H1 (cell line): ENCODE results near the gene ZC2HC1C. TPM values are rescaled to one million over a fixed set of nuclear protein-coding genes. Genes with fewer than 3 reads are reported as not detected.
A peak's percentile ranks its signal among the peaks of the same experiment; 100 is the strongest.

Experiments used
- CTCF ChIA-PET: fragments of 300-600 bp; sonication (Branson Sonifier 250); formaldehyde crosslinking; loops from one replicate; lab custom pipeline; 2021; ENCODE audit not compliant: partially characterized antibody; lab: Charles Lee
- POLR2A ChIA-PET: fragments of 300-600 bp; sonication (Branson Sonifier 250); formaldehyde crosslinking; loops from one replicate; lab custom pipeline; 2021; ENCODE audit warnings: inconsistent platforms; ENCODE audit not compliant: partially characterized antibody; lab: Charles Lee
- DNase-seq, 2 experiments: peaks; one replicate each; pipeline versions ENCODE4 v3.0.0 to v3.0.0-alpha.2; 2010 to 2022; ENCODE audit warnings: low spot score in 2 of 2, low read depth in 1 of 2, mixed read lengths in 1 of 2
- FAIRE-seq: peaks from 2 replicates; lab custom pipeline; 2011; peaks lifted over from hg19 to GRCh38; lab: Jason Lieb, UNC
- H2AFZ ChIP-seq: 2 replicates; pipeline ENCODE4 v1.8.1; 2012; ENCODE audit warnings: low read length, inconsistent platforms
- H2AK5ac ChIP-seq: 2 replicates; pipeline ENCODE4 v1.6.1; 2013; ENCODE audit warnings: low read depth, low read length
- H2BK120ac ChIP-seq: replicated peaks from 2 replicates; pipeline ENCODE3; 2013; ENCODE audit warnings: low read depth, low read length, inconsistent platforms
- H2BK12ac ChIP-seq: 2 replicates; pipeline ENCODE4 v1.6.1; 2013; ENCODE audit warnings: low read depth, low read length
- H2BK15ac ChIP-seq: 2 replicates; pipeline ENCODE4 v1.6.1; 2013; ENCODE audit warnings: low read length
- H2BK20ac ChIP-seq: 2 replicates; pipeline ENCODE4 v1.6.1; 2013; ENCODE audit warnings: low read length
- H2BK5ac ChIP-seq: 2 replicates; pipeline ENCODE4 v1.6.1; 2013; ENCODE audit warnings: low read depth, low read length
- H3K14ac ChIP-seq: 2 replicates; pipeline ENCODE4 v1.6.1; 2013; ENCODE audit warnings: inconsistent platforms; ENCODE audit not compliant: insufficient read length
- H3K18ac ChIP-seq: 2 replicates; pipeline ENCODE4 v1.6.1; 2013; ENCODE audit warnings: low read length; ENCODE audit errors: extremely low read depth
- H3K23ac ChIP-seq: 2 replicates; pipeline ENCODE4 v1.6.1; 2013; ENCODE audit warnings: inconsistent platforms; ENCODE audit not compliant: insufficient read length
- H3K23me2 ChIP-seq: 2 replicates; pipeline ENCODE4 v1.6.1; 2013; ENCODE audit warnings: low read depth, low read length
- H3K27ac ChIP-seq: 2 replicates; pipeline ENCODE4 v1.6.1; 2011; ENCODE audit warnings: low read depth, low read length, inconsistent platforms
- H3K27me3 ChIP-seq, 4 experiments: replicated peaks in 1 of 4; 1 replicate in 1 of 4; 2 replicates in 3 of 4; pipeline versions ENCODE4 v1.6.1 to v1.8.1; 2011 to 2013; ENCODE audit warnings: low read length in 3 of 4, mild to moderate bottlenecking in 3 of 4, inconsistent platforms in 2 of 4, mixed read lengths in 2 of 4, moderate library complexity in 1 of 4; ENCODE audit not compliant: control insufficient read depth in 3 of 4, insufficient read depth in 3 of 4; ENCODE audit errors: extremely low read depth in 1 of 4
- H3K36me3 ChIP-seq, 4 experiments: 2 replicates each; pipeline versions ENCODE4 v1.6.1 to v1.8.1; 2011 to 2013; ENCODE audit warnings: mild to moderate bottlenecking in 4 of 4, low read length in 3 of 4, moderate library complexity in 2 of 4, control low read depth in 1 of 4, inconsistent platforms in 1 of 4; ENCODE audit not compliant: insufficient read depth in 4 of 4, control insufficient read depth in 2 of 4
- H3K4ac ChIP-seq: replicated peaks from 2 replicates; pipeline ENCODE3; 2013; ENCODE audit warnings: low read length, low read depth, mixed read lengths, inconsistent platforms; ENCODE audit not compliant: insufficient read length
- H3K4me1 ChIP-seq, 4 experiments: replicated peaks in 1 of 4; 1 replicate in 1 of 4; 2 replicates in 3 of 4; pipeline versions ENCODE4 v1.6.1 to v1.8.1; 2011 to 2013; ENCODE audit warnings: low read length in 3 of 4, inconsistent platforms in 2 of 4, mixed read lengths in 1 of 4; ENCODE audit not compliant: insufficient read depth in 4 of 4, control insufficient read depth in 3 of 4
- H3K4me2 ChIP-seq, 2 experiments: 2 replicates each; pipeline versions ENCODE4 v1.6.1 to v1.8.1; 2011 to 2013; ENCODE audit warnings: low read depth in 2 of 2, low read length in 2 of 2, control low read depth in 1 of 2, inconsistent platforms in 1 of 2, mild to moderate bottlenecking in 1 of 2; ENCODE audit not compliant: insufficient read depth in 1 of 2
- H3K4me3 ChIP-seq, 4 experiments: fragments of 200-600, 300-600 bp in 1 of 4; sonication (generic), shearing (Covaris generic), sonication (Bioruptor Twin) in 1 of 4; 2 replicates each; pipeline versions ENCODE4 v1.5.1 to v1.8.1; 2011 to 2016; ENCODE audit warnings: low read length in 4 of 4, low read depth in 3 of 4, control low read depth in 2 of 4, inconsistent platforms in 2 of 4, mild to moderate bottlenecking in 2 of 4, mixed read lengths in 1 of 4, moderate library complexity in 1 of 4; ENCODE audit not compliant: insufficient read depth in 2 of 4; ENCODE audit errors: extremely low read depth in 1 of 4
- H3K56ac ChIP-seq: replicated peaks from 2 replicates; pipeline ENCODE3; 2013; ENCODE audit warnings: low read depth, mild to moderate bottlenecking, mixed read lengths, low read length, inconsistent platforms; ENCODE audit not compliant: insufficient read length
- H3K79me1 ChIP-seq: 2 replicates; pipeline ENCODE4 v1.6.1; 2013; ENCODE audit warnings: low read depth, low read length, control low read depth
- H3K79me2 ChIP-seq, 2 experiments: 2 replicates each; pipeline versions ENCODE4 v1.6.1 to v1.8.1; 2012 to 2013; ENCODE audit warnings: low read length in 2 of 2, mild to moderate bottlenecking in 2 of 2, inconsistent platforms in 1 of 2; ENCODE audit not compliant: insufficient read depth in 2 of 2, control insufficient read depth in 1 of 2
- H3K9ac ChIP-seq, 4 experiments: replicated peaks in 1 of 4; 1 replicate in 1 of 4; 2 replicates in 3 of 4; pipeline versions ENCODE4 v1.6.1 to v1.8.1; 2011 to 2013; ENCODE audit warnings: low read depth in 3 of 4, low read length in 3 of 4, control low read depth in 2 of 4, mild to moderate bottlenecking in 2 of 4, moderate library complexity in 2 of 4, inconsistent platforms in 1 of 4; ENCODE audit errors: extremely low read depth in 1 of 4
- H3K9me3 ChIP-seq, 2 experiments: 2 replicates each; pipeline versions ENCODE4 v1.6.1 to v1.8.1; 2012 to 2013; ENCODE audit warnings: mild to moderate bottlenecking in 2 of 2, moderate library complexity in 2 of 2, control low read depth in 1 of 2, inconsistent platforms in 1 of 2, low read depth in 1 of 2, low read length in 1 of 2, mixed read lengths in 1 of 2; ENCODE audit not compliant: insufficient read depth in 2 of 2
- H4K20me1 ChIP-seq, 2 experiments: replicated peaks in 1 of 2; 2 replicates each; pipeline versions ENCODE3 to v1.8.1; 2011 to 2013; ENCODE audit warnings: inconsistent platforms in 2 of 2, low read length in 2 of 2, mild to moderate bottlenecking in 1 of 2; ENCODE audit not compliant: insufficient read depth in 2 of 2, control insufficient read depth in 1 of 2
- H4K5ac ChIP-seq: 2 replicates; pipeline ENCODE4 v1.6.1; 2013; ENCODE audit warnings: low read length, low read depth, mixed read lengths, inconsistent platforms; ENCODE audit not compliant: insufficient read length
- H4K8ac ChIP-seq: 2 replicates; pipeline ENCODE4 v1.8.0; 2013; ENCODE audit warnings: mild to moderate bottlenecking, moderate library complexity, low read length, inconsistent platforms; ENCODE audit not compliant: insufficient read depth; ENCODE audit errors: extremely low read depth
- H4K91ac ChIP-seq: replicated peaks from 2 replicates; pipeline ENCODE3; 2013; ENCODE audit warnings: low read length, mixed read lengths, inconsistent platforms; ENCODE audit not compliant: insufficient read length
- BCL11A ChIP-seq, 2 experiments: IDR thresholded peaks; one replicate each; pipeline ENCODE4 v1.6.1; 2011; ENCODE audit warnings: low read depth in 2 of 2, low read length in 2 of 2, mild to moderate bottlenecking in 2 of 2
- EGR1 ChIP-seq: IDR thresholded peaks from 2 replicates; pipeline ENCODE4 v1.6.1; 2011; ENCODE audit warnings: low read depth, low read length, borderline replicate concordance
- HDAC6 ChIP-seq: IDR thresholded peaks from one replicate; pipeline ENCODE4 v1.7.1; 2012; ENCODE audit warnings: low read depth, mild to moderate bottlenecking, inconsistent platforms, low read length, moderate library complexity
- JUND ChIP-seq: IDR thresholded peaks from 2 replicates; pipeline ENCODE4 v1.6.1; 2011; ENCODE audit warnings: mild to moderate bottlenecking, improper control_type of control experiment, low read length
- MAFK ChIP-seq: IDR thresholded peaks from 2 replicates; pipeline ENCODE4 v1.6.1; 2012; ENCODE audit warnings: low read depth, mild to moderate bottlenecking, improper control_type of control experiment, low read length
- POLR2A ChIP-seq, 2 experiments: IDR thresholded peaks; 1 replicate in 1 of 2; 2 replicates in 1 of 2; pipeline ENCODE4 v1.6.1; 2011; ENCODE audit warnings: low read depth in 2 of 2, low read length in 2 of 2, mild to moderate bottlenecking in 2 of 2; ENCODE audit errors: control extremely low read depth in 1 of 2
- RAD21 ChIP-seq, 2 experiments: IDR thresholded peaks in 1 of 2; conservative IDR thresholded peaks in 1 of 2; 2 replicates each; pipeline ENCODE4 v1.6.1; 2011; ENCODE audit warnings: low read depth in 2 of 2, low read length in 2 of 2, improper control_type of control experiment in 1 of 2, inconsistent platforms in 1 of 2, mild to moderate bottlenecking in 1 of 2, moderate library complexity in 1 of 2
- RNF2 ChIP-seq: fragments of 200-900, 300-1000 bp; sonication (generic); IDR thresholded peaks from 2 replicates; pipeline ENCODE4 v1.7.1; 2016; ENCODE audit warnings: borderline replicate concordance, low read depth, mild to moderate bottlenecking, antibody characterized with exemption, low read length; ENCODE audit not compliant: poor library complexity, severe bottlenecking; ENCODE audit errors: missing control alignments
- SIX5 ChIP-seq: IDR thresholded peaks from 2 replicates; pipeline ENCODE4 v1.6.1; 2011; ENCODE audit warnings: mild to moderate bottlenecking, low read depth, low read length
- SRF ChIP-seq: IDR thresholded peaks from 2 replicates; pipeline ENCODE4 v1.6.1; 2011; ENCODE audit warnings: mild to moderate bottlenecking, low read depth, low read length, moderate library complexity
- TAF7 ChIP-seq: optimal IDR thresholded peaks from 2 replicates; pipeline ENCODE3; 2011; ENCODE audit warnings: low read depth, mild to moderate bottlenecking, inconsistent platforms, low read length, moderate library complexity, borderline replicate concordance
- WGBS, 2 experiments: shearing (Covaris generic) in 1 of 2; methylation state at CpG; one replicate each; pipeline versions ENCODE4 v1.1.6 to v1.1.7; 2013 to 2015; ENCODE audit warnings: low lambda C conversion rate in 2 of 2, mixed read lengths in 2 of 2, inconsistent platforms in 1 of 2, low coverage in 1 of 2, missing lambda C conversion rate in 1 of 2; ENCODE audit not compliant: insufficient replicate concordance in 2 of 2, insufficient coverage in 1 of 2, insufficient read length in 1 of 2; ENCODE audit errors: extremely low coverage in 1 of 2, missing lambda C conversion rate in 1 of 2; 5-methylcytosine and 5-hydroxymethylcytosine counted together
- polyA plus RNA-seq, 7 experiments: library from polyadenylated mRNA; depleted of rRNA in 3 of 7; stranded (reverse) in 5 of 7; unstranded in 2 of 7; fragments of >200 nt in 5 of 7; fragments of 200-250 nt in 2 of 7; gene quantifications; 1 replicate in 5 of 7; 2 replicates in 1 of 7; 4 replicates in 1 of 7; pipeline versions ENCODE4 v1.2.1 to v1.2.3, GENCODE V29; 2011 to 2013; ENCODE audit warnings: missing spikeins in 2 of 7, mixed read lengths in 2 of 7
- total RNA-seq: library from RNA; stranded (reverse); fragmentation: NEBNext Ultra II Directional; extraction: Animal tissue kit (Norgen Biotek cat#: 25700); gene quantifications from 2 replicates; pipeline ENCODE4 v1.2.1, GENCODE V29; 2021
- TF ChIP-seq, protein P1 (sequence below): IDR thresholded peaks from 2 replicates; pipeline ENCODE4 v1.6.1; 2011; ENCODE audit warnings: low read length, improper control_type of control experiment

ZC2HC1C gene
- total and polyA plus RNA-seq, 2 of the 8 experiments (the other 6 are each of a cell fraction or from before 2014, with no cell fraction given), result 0.57 to 1.2 TPM

DNA sequence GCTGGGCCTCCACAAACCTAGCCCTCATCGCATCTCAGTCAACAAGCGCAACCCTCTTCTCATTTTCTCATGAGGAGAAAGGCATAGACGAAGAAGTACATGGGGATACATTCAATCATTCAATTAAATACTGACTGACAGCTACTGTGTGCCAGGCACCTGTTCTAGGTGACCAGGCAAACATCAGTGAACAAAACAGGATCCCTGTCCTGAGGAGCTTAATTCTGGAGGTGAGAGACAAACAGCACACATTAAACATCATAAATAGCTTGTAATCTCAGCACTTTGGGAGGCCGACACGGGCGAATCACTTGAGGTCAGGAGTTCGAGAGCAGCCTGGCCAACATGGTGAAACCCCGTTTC lies 5.3 kb upstream of the ZC2HC1C start:
- DNase-seq, result no peak
- Histone ChIP-seq H3K4me2 (peak overlapping the region; percentile 80 to 98), H3K4me3 (peak overlapping the region; percentile 70 to 87 (median 79); a peak in 6 of 8 replicates), H3K23me2 (peaks cover 11% of the 10 kb centered on the region), H4K5ac (no peak overlapping the region), H4K91ac (no peak overlapping the region), H3K56ac (no peak overlapping the region), H2BK20ac (no peak overlapping the region), H2BK12ac (no peak overlapping the region), H3K9me3 (no peaks in the 10 kb centered on the region), H3K36me3 (peaks cover 0 to 9% (median 3%) of the 10 kb centered on the region in 4 experiments; a peak in 2 of 8 replicates), H3K27me3 (no peaks in the 10 kb centered on the region), H3K14ac (no peak overlapping the region), H2BK5ac (no peak overlapping the region), H3K79me2 (peaks cover 0 to 22% of the 10 kb centered on the region in 2 experiments; a peak in 2 of 4 replicates), H3K23ac (no peak overlapping the region), H3K27ac (no peak overlapping the region), H4K20me1 (no peaks in the 10 kb centered on the region), H2BK120ac (no peak overlapping the region), H3K9ac (peak overlapping the region in 2 of 4 experiments; percentile 14 to 63; a peak in 1 of 7 replicates), H3K4ac (no peak overlapping the region), H4K8ac (no peak overlapping the region), H2AFZ (peak overlapping the region; percentile 43; the same call in 1 of the 2 replicates), H2BK15ac (no peak overlapping the region), H3K79me1 (peaks cover 7% of the 10 kb centered on the region), H2AK5ac (no peak overlapping the region), H3K4me1 (no peaks in the 10 kb centered on the region; a peak in 2 of 7 replicates), H3K18ac (no peak overlapping the region)
- FAIRE-seq, result no peak
- WGBS, 2 experiments, result 56% methylated on average over 8 of the region's 8 CpGs; no CpG with 5 or more reads in 1 of the 2 experiments
- ChIA-PET POLR2A (interaction anchor here (0.6 to 2.2 kb wide), 9 partner anchors 7 to 1581 kb away, joined by 3 to 6 read pairs (median 4); no protein-coding TSS in a partner anchor), CTCF (interaction anchor here (1.1 to 5.0 kb wide), 8 partner anchors 14 to 171 kb away, joined by 3 to 34 read pairs (median 4); no protein-coding TSS in a partner anchor)
- TF ChIP-seq RNF2 (no peak), TAF7 (no peak), HDAC6 (no peak), SRF (no peak), JUND (no peak), RAD21 (IDR thresholded peaks at IDR 0.05 in 1 of 2, conservative IDR thresholded peaks at IDR 0.05 in 1 of 2; ENCODE audit: low read depth in 2 of 2, low read length in 2 of 2) (no peak), BCL11A (IDR thresholded peaks at IDR 0.05; ENCODE audit: low read depth in 2 of 2, low read length in 2 of 2) (no peak), SIX5 (no peak), EGR1 (no peak), POLR2A (IDR thresholded peaks at IDR 0.05; ENCODE audit: control extremely low read depth in 1 of 2, low read depth in 2 of 2, low read length in 2 of 2) (no peak), MAFK (no peak)
- TF ChIP-seq, protein P1, sequence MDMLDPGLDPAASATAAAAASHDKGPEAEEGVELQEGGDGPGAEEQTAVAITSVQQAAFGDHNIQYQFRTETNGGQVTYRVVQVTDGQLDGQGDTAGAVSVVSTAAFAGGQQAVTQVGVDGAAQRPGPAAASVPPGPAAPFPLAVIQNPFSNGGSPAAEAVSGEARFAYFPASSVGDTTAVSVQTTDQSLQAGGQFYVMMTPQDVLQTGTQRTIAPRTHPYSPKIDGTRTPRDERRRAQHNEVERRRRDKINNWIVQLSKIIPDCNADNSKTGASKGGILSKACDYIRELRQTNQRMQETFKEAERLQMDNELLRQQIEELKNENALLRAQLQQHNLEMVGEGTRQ, result no peak
